Ovary (tissue), 9 donors: Measurements from ENCODE around the gene MGST2. TPM values are rescaled to one million over a fixed set of nuclear protein-coding genes. Genes with fewer than 3 reads are reported as not detected.

Experiments used
- DNase-seq, 5 donors: peaks; one replicate each; pipeline ENCODE4 v3.0.0-alpha.2; 2019 to 2020
- H3K27ac ChIP-seq, 2 donors: fragments of 200-600 bp; one replicate each; pipeline versions ENCODE4 v1.5.1 to v1.8.0; 2019 to 2022
- H3K27me3 ChIP-seq: fragments of 200-600 bp; one replicate; pipeline ENCODE4 v1.8.0; 2022
- H3K36me3 ChIP-seq: fragments of 200-600 bp; sonication (generic); one replicate; pipeline ENCODE4 v1.5.1; 2019
- H3K4me1 ChIP-seq: one replicate; pipeline ENCODE4 v1.8.1; 2013; ENCODE audit warnings: mild to moderate bottlenecking, moderate library complexity; ENCODE audit not compliant: insufficient read depth
- H3K4me3 ChIP-seq: fragments of 200-600 bp; sonication (generic); one replicate; pipeline ENCODE4 v1.5.1; 2017
- H3K9me3 ChIP-seq, 2 donors: fragments of 200-600 bp in 1 of 2; sonication (generic) in 1 of 2; one replicate each; pipeline versions ENCODE4 v1.5.1 to v1.8.1; 2013 to 2019; ENCODE audit warnings: mild to moderate bottlenecking in 1 of 2, moderate library complexity in 1 of 2
- CTCF ChIP-seq, 3 donors: fragments of 450-650 bp in 2 of 3; fragments of 200-600 bp in 1 of 3; IDR thresholded peaks; one replicate each; pipeline versions ENCODE4 v1.5.1 to v1.8.0; 2016 to 2022; ENCODE audit warnings: antibody characterized with exemption in 3 of 3, mild to moderate bottlenecking in 1 of 3
- EP300 ChIP-seq: sonication (generic); formaldehyde crosslinking; IDR thresholded peaks from one replicate; pipeline ENCODE4 v1.6.1; 2017; ENCODE audit warnings: antibody characterized with exemption
- POLR2A ChIP-seq: fragments of 450-650 bp; IDR thresholded peaks from one replicate; pipeline ENCODE4 v1.6.1; 2017; ENCODE audit warnings: antibody characterized with exemption, mild to moderate bottlenecking, moderate library complexity
- WGBS, 3 donors: extraction: QIAGEN DNeasy Blood & Tissue Kit in 1 of 3; methylation state at CpG; one replicate each; pipeline versions ENCODE4 v1.1.5 to v1.1.7; 2013 to 2017; 5-methylcytosine and 5-hydroxymethylcytosine counted together
- intact Hi-C, 4 donors: fragments of 100-400 bp; cut with DNase I; formaldehyde crosslinking; loops; one replicate each; pipeline versions ENCODE4 v1.11.0 to v1.15.1; 2022 to 2023
- polyA plus RNA-seq, 2 donors: library from polyadenylated mRNA; stranded (reverse); fragments of 200-250 nt in 1 of 2; fragments of 350-450 nt in 1 of 2; fragmentation: Illumina TruSeq in 1 of 2; extraction: RNeasy Lipid Tissue Mini Kit (QIAGEN cat#74804) in 1 of 2; gene quantifications; one replicate each; pipeline ENCODE4 v1.2.3, GENCODE V29; 2013 to 2014
- total RNA-seq, 7 donors: library from RNA; depleted of rRNA in 2 of 7; stranded (reverse); fragments of >200 nt in 2 of 7; fragmentation: NEBNext Ultra II Directional in 3 of 7; extraction: Animal tissue kit (Norgen Biotek cat#: 25700) in 3 of 7; gene quantifications; one replicate each; pipeline versions ENCODE4 v1.1.0 to v1.2.4, GENCODE V29; 2016 to 2023
- donor health status: DM: no; HTN: no; CAD: no; lungs with moderate emphysema.
- donor health status: DM: no; HTN: no; CAD: no.
- donor health status: Bipolar disorder and iron deficiency.
- donor health status: DM: yes; HTN: yes; CAD: no.
- donor health status: DM: no; HTN: no; CAD: no.
- donor health status: DM: yes; HTN: yes; CAD: no.

Gene MGST2
- total and polyA plus RNA-seq, 9 donors = 14.5 to 76.5 (median 28.3) TPM

DNA sequence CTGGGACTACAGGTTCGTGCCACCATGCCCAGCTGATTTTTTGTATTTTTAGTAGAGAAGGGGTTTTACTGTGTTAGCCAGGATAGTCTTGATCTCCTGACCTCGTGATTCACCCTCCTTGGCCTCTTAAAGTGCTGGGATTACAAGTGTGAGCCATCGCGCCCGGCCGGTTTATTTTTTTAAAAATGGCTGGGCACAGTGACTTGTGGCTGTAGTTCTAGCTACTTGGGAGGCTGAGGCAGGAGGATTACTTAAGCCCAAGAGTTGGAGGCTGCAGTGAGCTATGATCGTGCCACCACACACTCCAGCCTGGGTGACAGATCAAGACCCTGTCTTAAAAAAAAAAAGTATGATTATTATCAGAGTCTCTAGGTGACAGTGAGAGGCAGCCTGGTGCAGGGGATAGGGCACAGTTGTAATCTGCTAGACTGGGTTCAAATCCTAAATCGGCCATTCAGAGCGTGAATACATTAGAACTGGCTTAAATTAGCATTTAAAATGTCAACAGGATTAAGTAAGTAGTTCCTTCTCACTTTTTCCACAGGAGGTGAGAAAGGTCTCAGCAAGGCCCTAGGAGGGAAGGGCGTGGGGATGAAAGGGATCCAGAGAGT, 435 bp upstream of the MGST2 start:
- intact Hi-C loops = loop anchor here in 2 of 4 donors (10.0 kb wide), 2 partner anchors 60 to 590 kb away; no protein-coding TSS in a partner anchor
- Histone ChIP-seq H3K9me3 (no peaks in the 10 kb centered on the region), H3K4me3 (peak overlapping the region; percentile 38), H3K27ac (peak overlapping the region; percentile 59 to 66), H3K36me3 (no peaks in the 10 kb centered on the region), H3K4me1 (peaks cover 2% of the 10 kb centered on the region), H3K27me3 (no peaks in the 10 kb centered on the region)
- 73 to 81% (median 78%) methylated on average over 10 of the region's 10 CpGs for whole genome bisulfite sequencing, 3 donors
- no peak for DNase-seq
- TF ChIP-seq EP300 = no peak

GRCh38 chr4:139666735-139667281, 1.2 kb downstream of the MGST2 start:
- H3K36me3 ChIP-seq = no peaks in the 10 kb centered on the region
- H3K9me3 ChIP-seq = no peaks in the 10 kb centered on the region
- peaks cover 2% of the 10 kb centered on the region for H3K4me1 ChIP-seq
- H3K27ac ChIP-seq = peak overlapping the region in 1 of 2 donors; percentile 66
- intact Hi-C loops = loop anchor here in 2 of 4 donors (10.0 kb wide), 2 partner anchors 58 to 588 kb away; no protein-coding TSS in a partner anchor
- TF ChIP-seq CTCF (IDR thresholded peaks at IDR 0.05) (no peak), POLR2A (no peak), EP300 (no peak)
- WGBS, 3 donors = 29 to 40% (median 33%) methylated on average over 11 of the region's 11 CpGs
- peak in 3 of 5 donors; percentile 48 to 52 (median 52) for DNase-seq
- no peaks in the 10 kb centered on the region for H3K27me3 ChIP-seq
- peak overlapping the region; percentile 38 for H3K4me3 ChIP-seq

- intact Hi-C loops = loop anchor here in 2 of 4 donors (10.0 kb wide), 2 partner anchors 57 to 587 kb away; no protein-coding TSS in a partner anchor
- 71 to 74% (median 72%) methylated on average over 2 of the region's 2 CpGs for WGBS, 3 donors
- Histone ChIP-seq H3K4me3 (no peak overlapping the region), H3K9me3 (no peaks in the 10 kb centered on the region), H3K27ac (no peak overlapping the region), H3K36me3 (no peaks in the 10 kb centered on the region), H3K4me1 (peaks cover 2% of the 10 kb centered on the region), H3K27me3 (no peaks in the 10 kb centered on the region)
- no peak for DNase-seq
- TF ChIP-seq POLR2A = no peak
- no peak for TF ChIP-seq CTCF (IDR thresholded peaks at IDR 0.05)
- no peak for TF ChIP-seq EP300
Observed at GRCh38 chr4:139668036-139668435, 2.4 kb downstream of the MGST2 start.

DNA sequence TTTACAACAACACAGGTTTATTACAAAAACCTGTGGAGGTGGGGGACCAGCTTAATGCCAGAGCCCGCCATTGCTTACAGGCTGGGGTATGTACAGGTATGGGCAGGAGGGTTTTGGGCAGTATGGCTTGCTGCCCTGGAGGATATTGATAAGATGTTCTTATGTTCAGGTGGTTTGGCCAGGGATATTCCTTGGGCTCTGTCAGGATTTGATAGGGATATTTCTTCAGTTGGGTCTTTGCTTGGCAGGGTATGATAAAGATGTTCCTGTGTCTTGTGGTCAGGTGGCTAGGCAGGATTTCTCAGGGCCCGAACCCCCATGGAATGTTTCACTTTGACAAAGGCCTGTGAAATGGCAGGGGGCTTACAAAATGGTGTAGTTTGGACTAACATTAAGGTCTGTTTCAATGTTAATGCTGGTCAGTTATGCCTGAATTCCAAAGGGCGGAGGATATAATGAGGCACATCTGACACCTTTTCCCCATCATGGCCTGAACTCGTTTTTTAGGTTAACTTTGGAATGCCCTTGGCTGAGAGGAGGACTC, 3.1 kb downstream of the MGST2 start:
- 86 to 91% (median 90%) methylated on average over 4 of the region's 4 CpGs for WGBS, 3 donors
- Histone ChIP-seq H3K9me3 (no peaks in the 10 kb centered on the region), H3K4me1 (peaks cover 2% of the 10 kb centered on the region), H3K27me3 (no peaks in the 10 kb centered on the region), H3K36me3 (no peaks in the 10 kb centered on the region), H3K4me3 (no peak overlapping the region), H3K27ac (no peak overlapping the region)
- TF ChIP-seq EP300 = no peak
- no peak for TF ChIP-seq CTCF (IDR thresholded peaks at IDR 0.05)
- TF ChIP-seq POLR2A = no peak
- DNase-seq = no peak
- intact Hi-C loops = loop anchor here in 2 of 4 donors (10.0 kb wide), 2 partner anchors 56 to 586 kb away; no protein-coding TSS in a partner anchor
